NCI-H748 treated with DMSO at 0.1 percent for 48 hours (cell line): ENCODE measurements around the gene METTL26.

Source experiments
- DNase-seq: peaks from one replicate; lab custom pipeline; 2025; lab: John Stamatoyannopoulos, UW

METTL26 gene

GRCh38 chr16:595094-595528 lies 41.0 kb downstream of the METTL26 start:
- DNase-seq = no peak

GRCh38 chr16:593807-594206 lies 42.3 kb downstream of the METTL26 start:
- no peak for DNase-seq

- DNase-seq = no peak
These were observed 42.7 kb downstream of the METTL26 start for GRCh38 chr16:593406-593805.

GRCh38 chr16:592518-593306 lies 43.4 kb downstream of the METTL26 start:
- DNase-seq = no peak

- DNase-seq = no peak
These were observed 44.1 kb downstream of the METTL26 start for GRCh38 chr16:591892-592517.

- no peak for DNase-seq
These were observed 44.9 kb downstream of the METTL26 start for GRCh38 chr16:591231-591630.

- DNase-seq = no peak
These were observed 45.3 kb downstream of the METTL26 start for GRCh38 chr16:590815-591200.

GRCh38 chr16:590188-590814 lies 45.8 kb downstream of the METTL26 start:
- DNase-seq = no peak

GRCh38 chr16:589658-590187 lies 46.4 kb downstream of the METTL26 start, which contains the start of gene RAB40C:
Gene RAB40C, plus strand, starts transcription at chr16:590066. Its CDS starts 226 bp downstream, at chr16:590292.
- DNase-seq = peak; percentile 80

GRCh38 chr16:588889-589657 lies 47.0 kb downstream of the METTL26 start:
- DNase-seq = peak; percentile 68

- no peak for DNase-seq
These were observed 47.5 kb downstream of the METTL26 start for GRCh38 chr16:588639-588888.

- no peak for DNase-seq
These were observed 49.2 kb downstream of the METTL26 start for GRCh38 chr16:586645-587590.

- no peak for DNase-seq
These were observed 50.0 kb downstream of the METTL26 start for GRCh38 chr16:586047-586644.

- no peak for DNase-seq
These were observed 50.8 kb downstream of the METTL26 start for GRCh38 chr16:585351-585750.
